Fibroblast of the aortic adventitia (primary cell): Measurements from ENCODE around the gene PORCN. TPM values are rescaled to one million over a fixed set of nuclear protein-coding genes. Genes with fewer than 3 reads are reported as not detected.
A peak's percentile ranks its signal among the peaks of the same experiment; 100 is the strongest.

Experiments
- DNase-seq: peaks from one replicate; pipeline ENCODE4 v3.0.0-alpha.2; 2010; ENCODE audit warnings: low read depth
- H3K4me3 ChIP-seq: 2 replicates; pipeline ENCODE4 v1.5.1; 2011; ENCODE audit warnings: low read depth, mild to moderate bottlenecking, control low read depth, low read length, moderate library complexity
- CTCF ChIP-seq: IDR thresholded peaks from 2 replicates; pipeline ENCODE4 v1.5.1; 2011; ENCODE audit warnings: mild to moderate bottlenecking, low read length, control low read depth, inconsistent platforms; ENCODE audit not compliant: insufficient read depth
- total RNA-seq: library from RNA; depleted of rRNA; stranded (reverse); fragments of >200 nt; gene quantifications from 2 replicates; pipeline ENCODE4 v1.2.3, GENCODE V29; 2012; ENCODE audit warnings: low replicate concordance

Gene PORCN
- total RNA-seq, 1 donor: 9.1 TPM

- TF ChIP-seq CTCF: no peak
- DNase-seq: no peak
These were observed 37.3 kb upstream of the PORCN start for GRCh38 chrX:48471504-48471903.

GRCh38 chrX:48472225-48472624 lies 36.6 kb upstream of the PORCN start:
- no peak overlapping the region for H3K4me3 ChIP-seq
- DNase-seq: no peak
- no peak for TF ChIP-seq CTCF

More at GRCh38 chrX:48471504-48471903, 37.3 kb upstream of the PORCN start:
- no peak overlapping the region for H3K4me3 ChIP-seq

GRCh38 chrX:48472851-48473703 lies 35.7 kb upstream of the PORCN start:
- no peak for TF ChIP-seq CTCF
- H3K4me3 ChIP-seq: no peak overlapping the region
- DNase-seq: no peak

GRCh38 chrX:48473704-48473990 lies 35.1 kb upstream of the PORCN start:
- DNase-seq: no peak
- no peak for TF ChIP-seq CTCF

GRCh38 chrX:48474127-48474526 lies 34.7 kb upstream of the PORCN start:
- no peak for DNase-seq
- TF ChIP-seq CTCF: peak; percentile 36

More at GRCh38 chrX:48473704-48473990, 35.1 kb upstream of the PORCN start:
- no peak overlapping the region for H3K4me3 ChIP-seq

GRCh38 chrX:48474581-48474980 lies 34.2 kb upstream of the PORCN start:
- no peak for TF ChIP-seq CTCF
- DNase-seq: no peak
- no peak overlapping the region for H3K4me3 ChIP-seq

More at GRCh38 chrX:48474127-48474526, 34.7 kb upstream of the PORCN start:
- H3K4me3 ChIP-seq: no peak overlapping the region
